HEK293 (cell line): ENCODE results near the gene GALNT13.

Experiments
- CTCF ChIA-PET: fragments of 350-600 bp; formaldehyde crosslinking; extraction: SDS; loops from one replicate; lab custom pipeline; 2021; ENCODE audit warnings: antibody characterized with exemption; lab: Yijun Ruan, JAX
- POLR2A ChIA-PET: fragments of 300-600 bp; formaldehyde crosslinking; extraction: SDS; loops from one replicate; lab custom pipeline; 2020; ENCODE audit warnings: antibody characterized with exemption, inconsistent platforms; lab: Yijun Ruan, JAX
- H3K27ac ChIP-seq: fragments of 200-500 bp; sonication (Bioruptor generic); 2 replicates; pipeline ENCODE4 v1.5.1; 2014; ENCODE audit warnings: low read depth, low read length, control low read depth, inconsistent platforms; ENCODE audit errors: extremely low read depth
- H3K36me3 ChIP-seq, 2 experiments: fragments of 200-500 bp in 1 of 2; sonication (Bioruptor generic) in 1 of 2; 1 replicate in 1 of 2; 2 replicates in 1 of 2; pipeline ENCODE4 v1.5.1; 2014 to 2017; ENCODE audit warnings: inconsistent platforms in 2 of 2, low read length in 2 of 2; ENCODE audit not compliant: control insufficient read depth in 2 of 2, insufficient read depth in 1 of 2
- H3K4me1 ChIP-seq: fragments of 200-500 bp; sonication (Bioruptor generic); 2 replicates; pipeline ENCODE4 v1.5.1; 2014; ENCODE audit warnings: mild to moderate bottlenecking, low read length, inconsistent platforms; ENCODE audit not compliant: control insufficient read depth, insufficient read depth
- H3K4me3 ChIP-seq: 2 replicates; pipeline ENCODE4 v1.5.1; 2011; ENCODE audit warnings: low read depth, mild to moderate bottlenecking, control low read depth, low read length, moderate library complexity
- H3K9me3 ChIP-seq: fragments of 200-500 bp; sonication (Bioruptor generic); 2 replicates; pipeline ENCODE4 v1.5.1; 2014; ENCODE audit warnings: low read depth, low read length, inconsistent platforms; ENCODE audit not compliant: control insufficient read depth, insufficient read depth
- AEBP2 ChIP-seq: fragments of 450-650 bp; formaldehyde crosslinking; IDR thresholded peaks from 2 replicates; pipeline ENCODE4 v1.5.1; 2016; ENCODE audit warnings: missing biosample characterization, missing genetic modification characterization, borderline replicate concordance
- ATF2 ChIP-seq: fragments of 450-650 bp; formaldehyde crosslinking; IDR thresholded peaks from 2 replicates; pipeline ENCODE4 v1.5.1; 2016; ENCODE audit warnings: missing biosample characterization, missing genetic modification characterization, low read depth
- GLI2 ChIP-seq: fragments of 450-650 bp; formaldehyde crosslinking; IDR thresholded peaks from 2 replicates; pipeline ENCODE4; 2017; ENCODE audit warnings: missing biosample characterization, missing genetic modification characterization, low read depth, borderline replicate concordance
- KLF10 ChIP-seq: fragments of 450-650 bp; IDR thresholded peaks from 2 replicates; pipeline ENCODE4 v1.5.1; 2018; ENCODE audit warnings: missing biosample characterization, mild to moderate bottlenecking, missing genetic modification characterization
- KLF7 ChIP-seq: fragments of 450-650 bp; formaldehyde crosslinking; IDR thresholded peaks from 2 replicates; pipeline ENCODE4 v1.5.1; 2016; ENCODE audit warnings: missing biosample characterization, missing genetic modification characterization, borderline replicate concordance
- KLF9 ChIP-seq: fragments of 450-650 bp; formaldehyde crosslinking; IDR thresholded peaks from 2 replicates; pipeline ENCODE4 v1.5.1; 2016; ENCODE audit warnings: missing biosample characterization, missing genetic modification characterization, low read depth
- MYNN ChIP-seq: fragments of 450-650 bp; formaldehyde crosslinking; IDR thresholded peaks from 2 replicates; pipeline ENCODE4 v1.5.1; 2016; ENCODE audit warnings: missing biosample characterization, missing genetic modification characterization, borderline replicate concordance
- MZF1 ChIP-seq: fragments of 450-650 bp; formaldehyde crosslinking; IDR thresholded peaks from 2 replicates; pipeline ENCODE4 v1.5.1; 2017; ENCODE audit warnings: missing biosample characterization, missing genetic modification characterization, borderline replicate concordance
- OVOL3 ChIP-seq: fragments of 450-650 bp; formaldehyde crosslinking; IDR thresholded peaks from 2 replicates; pipeline ENCODE4 v1.5.1; 2016; ENCODE audit warnings: missing biosample characterization, missing genetic modification characterization
- PRDM4 ChIP-seq: fragments of 450-650 bp; formaldehyde crosslinking; IDR thresholded peaks from 2 replicates; pipeline ENCODE4 v1.5.1; 2017; ENCODE audit warnings: missing biosample characterization, missing genetic modification characterization
- PRDM6 ChIP-seq: fragments of 450-650 bp; formaldehyde crosslinking; IDR thresholded peaks from 2 replicates; pipeline ENCODE4 v1.5.1; 2017; ENCODE audit warnings: missing biosample characterization, missing genetic modification characterization
- ZBTB17 ChIP-seq: fragments of 450-650 bp; formaldehyde crosslinking; IDR thresholded peaks from 2 replicates; pipeline ENCODE4 v1.5.1; 2016; ENCODE audit warnings: missing biosample characterization, missing genetic modification characterization
- ZBTB44 ChIP-seq: fragments of 450-650 bp; IDR thresholded peaks from 2 replicates; pipeline ENCODE4 v1.5.1; 2018; ENCODE audit warnings: missing biosample characterization, mild to moderate bottlenecking, missing genetic modification characterization
- ZBTB6 ChIP-seq: fragments of 450-650 bp; formaldehyde crosslinking; IDR thresholded peaks from 2 replicates; pipeline ENCODE4 v1.5.1; 2017; ENCODE audit warnings: missing biosample characterization, missing genetic modification characterization
- ZNF184 ChIP-seq: fragments of 450-650 bp; IDR thresholded peaks from 2 replicates; pipeline ENCODE4 v1.5.1; 2018; ENCODE audit warnings: missing biosample characterization, mild to moderate bottlenecking, missing genetic modification characterization
- ZNF211 ChIP-seq: fragments of 450-650 bp; formaldehyde crosslinking; IDR thresholded peaks from 2 replicates; pipeline ENCODE4 v1.5.1; 2016; ENCODE audit warnings: low read depth, missing biosample characterization, missing genetic modification characterization
- ZNF324 ChIP-seq: fragments of 450-650 bp; formaldehyde crosslinking; IDR thresholded peaks from 2 replicates; pipeline ENCODE4 v1.5.1; 2016; ENCODE audit warnings: missing biosample characterization, missing genetic modification characterization
- ZNF473 ChIP-seq: fragments of 450-650 bp; formaldehyde crosslinking; IDR thresholded peaks from 2 replicates; pipeline ENCODE4 v1.5.1; 2017; ENCODE audit warnings: missing biosample characterization, missing genetic modification characterization
- ZNF549 ChIP-seq: fragments of 450-650 bp; IDR thresholded peaks from 2 replicates; pipeline ENCODE4 v1.5.1; 2018; ENCODE audit warnings: missing biosample characterization, missing genetic modification characterization, mild to moderate bottlenecking, inconsistent platforms, moderate library complexity
- ZNF596 ChIP-seq: fragments of 450-650 bp; IDR thresholded peaks from 2 replicates; pipeline ENCODE4 v1.5.0; 2018; ENCODE audit warnings: missing biosample characterization, mild to moderate bottlenecking, missing genetic modification characterization, moderate library complexity
- ZNF626 ChIP-seq: fragments of 450-650 bp; sonication (Bioruptor Pico); formaldehyde crosslinking; IDR thresholded peaks from 2 replicates; pipeline ENCODE4 v1.5.1; 2018; ENCODE audit warnings: missing biosample characterization, missing genetic modification characterization, inconsistent platforms
- ZNF629 ChIP-seq: fragments of 450-650 bp; formaldehyde crosslinking; IDR thresholded peaks from 2 replicates; pipeline ENCODE4 v1.5.1; 2017; ENCODE audit warnings: missing biosample characterization, missing genetic modification characterization
- ZSCAN5A ChIP-seq: fragments of 450-650 bp; formaldehyde crosslinking; IDR thresholded peaks from 2 replicates; pipeline ENCODE4 v1.5.1; 2016; ENCODE audit warnings: missing biosample characterization, missing genetic modification characterization

Gene GALNT13

GRCh38 chr2:154132827-154133226 is 261.1 kb downstream of the GALNT13 start:
- POLR2A ChIA-PET: no interaction called here
- TF ChIP-seq ZSCAN5A (tag by site-specific recombination) (no peak), ZNF629 (no peak), ZBTB44 (tag by site-specific recombination) (no peak), ZNF324 (tag by site-specific recombination) (no peak), ZNF211 (tag by site-specific recombination) (no peak), PRDM4 (tag by site-specific recombination) (no peak), ZBTB6 (tag by site-specific recombination) (no peak)
- CTCF ChIA-PET: interaction anchor here (0.6 kb wide), 1 partner anchor 494 kb away, joined by 3 read pairs; no protein-coding TSS in a partner anchor
- Histone ChIP-seq H3K4me1 (no peaks in the 10 kb centered on the region), H3K27ac (no peak overlapping the region), H3K36me3 (no peaks in the 10 kb centered on the region), H3K4me3 (no peak overlapping the region), H3K9me3 (no peaks in the 10 kb centered on the region)

- TF ChIP-seq OVOL3 (tag by site-specific recombination) (no peak), ZBTB17 (no peak), PRDM6 (tag by site-specific recombination) (no peak), MZF1 (tag by site-specific recombination) (no peak), ZNF549 (tag by site-specific recombination) (no peak), ZNF211 (tag by site-specific recombination) (no peak), KLF10 (tag by site-specific recombination) (no peak), KLF7 (no peak), KLF9 (tag by site-specific recombination) (no peak), ZNF596 (tag by site-specific recombination) (no peak), ZNF473 (tag by site-specific recombination) (no peak), ZNF184 (tag by site-specific recombination) (no peak), GLI2 (no peak), ATF2 (no peak), AEBP2 (tag by site-specific recombination) (no peak), MYNN (no peak), ZNF626 (tag by site-specific recombination) (no peak)
- Histone ChIP-seq H3K4me1 (no peaks in the 10 kb centered on the region), H3K9me3 (no peaks in the 10 kb centered on the region), H3K4me3 (no peak overlapping the region), H3K36me3 (no peaks in the 10 kb centered on the region), H3K27ac (no peak overlapping the region)
- ChIA-PET POLR2A (no interaction called here), CTCF (no interaction called here)
Observed at GRCh38 chr2:154133823-154134222, 262.1 kb downstream of the GALNT13 start.
